NCI-H2227 (cell line): ENCODE results near the gene CERS4.
"Not testable (repeated sequence)": the region's sequence is repeated elsewhere in the genome, so short reads cannot be mapped to it uniquely, and the experiment has no call there.

Experiments
- DNase-seq: peaks from one replicate; lab custom pipeline; 2025; ENCODE audit not compliant: unreplicated experiment; lab: John Stamatoyannopoulos, UW

Gene CERS4, protein sequence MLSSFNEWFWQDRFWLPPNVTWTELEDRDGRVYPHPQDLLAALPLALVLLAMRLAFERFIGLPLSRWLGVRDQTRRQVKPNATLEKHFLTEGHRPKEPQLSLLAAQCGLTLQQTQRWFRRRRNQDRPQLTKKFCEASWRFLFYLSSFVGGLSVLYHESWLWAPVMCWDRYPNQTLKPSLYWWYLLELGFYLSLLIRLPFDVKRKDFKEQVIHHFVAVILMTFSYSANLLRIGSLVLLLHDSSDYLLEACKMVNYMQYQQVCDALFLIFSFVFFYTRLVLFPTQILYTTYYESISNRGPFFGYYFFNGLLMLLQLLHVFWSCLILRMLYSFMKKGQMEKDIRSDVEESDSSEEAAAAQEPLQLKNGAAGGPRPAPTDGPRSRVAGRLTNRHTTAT

DNA sequence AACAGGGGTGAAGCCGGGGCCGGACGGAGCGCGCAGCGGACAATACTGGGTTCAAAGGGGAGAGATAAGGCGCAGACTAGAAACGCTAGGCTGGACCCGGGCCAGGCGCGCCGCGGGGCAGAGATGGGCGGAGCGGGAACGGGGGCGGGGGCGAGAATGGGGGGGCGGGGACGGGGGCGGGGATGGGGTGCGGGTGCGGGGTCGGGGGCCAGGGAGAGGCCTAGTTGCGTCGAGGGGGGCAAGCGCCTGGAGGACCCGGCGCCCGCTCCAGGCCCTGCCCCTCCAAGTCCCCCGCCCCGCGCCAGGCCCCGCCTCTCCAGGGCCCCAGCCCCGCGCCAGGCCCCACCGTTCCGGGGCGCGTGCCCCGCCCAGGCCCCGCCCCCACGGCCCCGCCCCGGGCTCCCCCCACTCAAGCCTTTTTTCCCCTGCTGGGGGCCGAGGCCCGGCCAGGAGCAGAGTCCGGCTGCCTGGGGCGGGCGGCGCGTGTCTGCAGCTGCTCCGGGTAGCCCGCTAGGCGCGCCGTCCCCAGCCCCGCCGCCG, at the start of gene CERS4:
TSS of gene CERS4 (plus strand) at position 449 of the 540 bp plus-strand sequence. CDS start 41,707 bp downstream, outside the sequence.
- peak; percentile 71 for DNase-seq

DNA sequence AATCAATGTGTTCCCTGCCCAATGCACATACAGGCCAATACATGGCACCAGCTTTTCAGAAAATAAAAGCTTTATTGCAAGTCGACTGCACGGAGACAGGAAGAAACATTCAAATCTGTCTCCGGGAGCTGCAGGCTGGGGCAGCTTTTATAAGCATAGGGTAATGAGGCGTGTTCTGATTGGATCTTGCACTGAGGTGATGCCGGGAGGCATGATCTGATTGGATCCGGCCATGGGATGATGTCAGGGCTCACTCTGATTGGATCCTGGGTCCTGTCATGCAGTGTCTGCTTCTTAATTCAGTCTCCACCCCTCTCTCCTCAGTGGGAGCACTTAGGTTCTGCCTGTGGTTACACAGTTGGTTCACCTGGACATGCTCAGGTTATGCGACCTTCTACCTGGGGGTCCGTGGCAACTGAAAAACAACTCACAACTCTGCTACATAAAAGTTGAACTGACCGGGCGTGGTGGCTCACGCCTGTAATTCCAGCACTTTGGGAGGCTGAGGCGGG, 48.0 kb upstream of the CERS4 start:
- peak; percentile 42 for DNase-seq

GRCh38 chr19:8163759-8164158, 45.4 kb upstream of the CERS4 start:
- DNase-seq: no peak

GRCh38 chr19:8167985-8168384, 41.2 kb upstream of the CERS4 start:
- no peak for DNase-seq

DNA sequence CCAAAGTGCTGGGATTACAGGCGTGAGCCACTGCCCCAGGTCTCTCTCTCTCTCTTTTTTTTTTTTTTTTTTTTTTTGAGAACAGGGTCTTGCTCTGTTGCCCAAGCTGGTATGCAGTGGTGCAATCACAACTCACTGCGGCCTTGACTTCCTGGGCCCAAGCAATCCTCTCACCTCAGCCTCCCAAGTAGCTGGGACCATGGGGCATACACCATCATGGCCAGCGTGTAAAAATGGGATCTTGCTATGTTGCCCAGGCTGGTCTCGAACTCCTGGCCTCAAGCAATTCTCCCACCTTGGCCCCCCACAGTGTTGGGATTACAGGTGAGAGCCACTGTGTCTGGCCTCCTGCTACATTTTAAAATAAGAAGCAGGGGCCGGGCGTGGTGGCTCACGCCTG, 40.6 kb upstream of the CERS4 start:
- no peak for DNase-seq

DNA sequence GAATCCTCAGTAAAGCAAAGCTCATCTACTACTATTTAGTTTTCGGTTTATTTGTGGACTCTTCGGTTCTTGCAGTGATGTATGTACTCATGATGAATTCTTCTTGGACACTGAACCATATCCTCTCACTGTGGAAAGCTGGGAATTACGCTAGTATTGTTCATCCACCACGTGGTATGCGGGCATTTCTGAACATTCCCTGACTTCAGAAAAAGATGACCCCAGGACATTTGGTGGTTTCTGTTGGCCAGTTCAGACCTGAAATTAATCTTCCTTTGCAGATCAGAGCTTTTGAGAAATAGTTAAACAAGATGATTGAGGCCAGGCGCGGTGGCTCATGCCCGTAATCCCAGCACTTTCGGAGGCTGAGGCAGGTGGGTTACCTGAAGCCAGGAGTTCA, 34.5 kb upstream of the CERS4 start:
- DNase-seq: no peak

GRCh38 chr19:8180018-8180417, 29.2 kb upstream of the CERS4 start:
- DNase-seq: no peak

DNA sequence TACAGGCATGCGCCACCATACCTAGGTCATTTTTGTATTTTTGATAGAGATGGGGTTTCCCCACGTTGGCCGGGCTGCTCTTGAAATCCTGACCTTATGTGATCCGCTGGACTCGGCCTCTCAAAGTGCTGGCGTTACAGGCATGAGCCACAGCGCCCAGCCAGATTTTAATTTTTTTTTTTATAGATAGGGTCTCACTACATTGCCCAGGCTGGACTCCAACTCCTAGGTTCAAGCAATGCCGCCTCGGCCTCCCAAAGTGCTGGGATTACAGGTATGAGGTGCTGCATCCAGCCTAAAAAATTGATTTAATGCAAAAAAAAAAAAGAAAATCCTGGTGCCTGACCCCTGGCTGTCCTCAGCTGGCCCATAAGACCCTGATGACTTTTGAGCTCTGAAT, 24.9 kb upstream of the CERS4 start:
- DNase-seq: no peak

DNA sequence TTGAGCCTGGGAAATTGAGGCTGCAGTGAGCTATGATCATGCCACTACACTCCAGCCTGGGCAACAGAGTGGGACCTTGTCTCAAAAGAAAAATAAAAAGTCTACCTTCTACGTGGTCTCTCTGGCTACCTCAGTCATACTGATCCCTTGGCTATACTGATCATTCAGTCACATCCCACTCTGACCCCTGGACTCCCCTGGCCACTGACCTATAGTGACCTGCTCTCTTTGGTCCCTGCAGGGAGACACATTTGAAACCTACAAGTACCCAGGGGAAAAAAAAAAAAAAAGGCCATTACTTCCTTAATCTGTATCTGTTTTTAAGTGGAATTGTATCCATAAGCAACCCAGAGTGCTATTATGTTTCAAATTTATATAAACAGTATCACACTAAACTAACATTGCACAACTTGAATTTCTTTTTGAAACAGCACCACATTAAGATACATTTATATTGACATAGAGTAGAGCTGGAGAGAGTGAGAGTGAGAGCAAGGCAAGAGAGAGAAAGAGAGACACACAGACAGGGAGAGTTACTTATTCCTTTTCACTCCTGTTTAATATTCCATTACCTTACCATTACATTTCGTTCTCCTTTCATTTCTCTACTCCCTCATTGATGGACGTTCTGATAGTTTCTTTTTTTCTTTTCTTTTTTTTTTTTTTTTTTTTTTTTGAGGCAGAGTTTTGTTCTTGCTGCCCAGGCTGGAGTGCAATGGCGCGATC, 23.7 kb upstream of the CERS4 start:
- DNase-seq: no peak

GRCh38 chr19:8192221-8192820, 16.8 kb upstream of the CERS4 start:
- no peak for DNase-seq

DNA sequence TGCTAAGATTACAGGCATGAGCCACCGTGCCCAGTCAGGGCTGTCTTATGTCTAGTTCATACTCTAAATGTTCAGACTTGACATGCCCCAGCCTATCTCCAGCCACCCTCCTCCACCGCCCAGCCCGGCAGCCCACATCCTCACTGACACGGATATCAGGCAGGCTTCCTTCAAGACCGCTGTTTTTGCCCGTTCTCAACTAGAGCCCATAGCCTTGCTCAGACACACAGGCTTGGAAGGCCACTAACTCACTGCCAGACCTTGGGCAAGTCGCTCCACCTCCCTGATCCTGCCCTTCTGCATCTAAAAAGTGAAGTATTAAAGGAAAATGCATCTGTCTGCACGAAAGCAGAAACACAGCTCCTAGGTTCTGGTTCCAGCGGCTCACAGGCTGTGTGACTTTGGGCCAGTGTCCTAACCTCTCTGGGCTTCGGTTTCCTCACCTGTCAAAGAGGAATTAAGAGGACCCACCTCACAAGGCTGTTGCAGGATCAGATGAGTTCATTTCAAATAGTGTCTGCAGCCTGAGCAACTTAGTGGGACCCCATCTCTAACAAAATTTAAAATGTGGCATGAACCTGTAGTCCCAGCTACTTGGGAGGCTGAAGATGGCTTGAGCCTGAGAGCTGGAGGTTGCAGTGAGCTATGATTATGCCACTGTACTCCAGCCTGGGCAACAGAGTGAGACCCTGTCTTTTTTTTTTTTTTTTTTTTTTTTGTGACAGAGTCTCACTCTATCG, 14.5 kb upstream of the CERS4 start:
- no peak for DNase-seq

GRCh38 chr19:8196271-8196927, 12.8 kb upstream of the CERS4 start:
- DNase-seq: no peak

GRCh38 chr19:8203288-8204120, 5.7 kb upstream of the CERS4 start:
- not testable (repeated sequence) for DNase-seq

DNA sequence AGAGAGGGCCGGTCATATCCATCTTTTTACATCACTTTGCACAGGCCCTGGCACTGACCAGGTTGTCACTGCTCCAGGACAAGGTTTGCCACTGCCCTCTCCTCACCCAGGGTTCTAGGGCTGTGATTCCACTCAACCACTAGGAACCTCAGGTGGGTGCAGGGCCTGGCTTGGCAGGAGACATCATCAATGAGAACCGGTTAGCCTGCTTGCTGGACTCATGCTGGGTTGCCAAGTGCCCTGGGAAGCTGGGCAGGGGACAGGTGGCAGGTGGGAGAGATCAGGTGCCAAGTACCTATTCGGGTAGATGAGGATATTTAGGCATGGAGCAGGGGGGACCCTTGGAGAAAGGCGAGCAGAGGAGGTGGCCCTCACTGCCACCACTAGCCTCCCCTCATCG, 4.2 kb upstream of the CERS4 start:
- no peak for DNase-seq

DNA sequence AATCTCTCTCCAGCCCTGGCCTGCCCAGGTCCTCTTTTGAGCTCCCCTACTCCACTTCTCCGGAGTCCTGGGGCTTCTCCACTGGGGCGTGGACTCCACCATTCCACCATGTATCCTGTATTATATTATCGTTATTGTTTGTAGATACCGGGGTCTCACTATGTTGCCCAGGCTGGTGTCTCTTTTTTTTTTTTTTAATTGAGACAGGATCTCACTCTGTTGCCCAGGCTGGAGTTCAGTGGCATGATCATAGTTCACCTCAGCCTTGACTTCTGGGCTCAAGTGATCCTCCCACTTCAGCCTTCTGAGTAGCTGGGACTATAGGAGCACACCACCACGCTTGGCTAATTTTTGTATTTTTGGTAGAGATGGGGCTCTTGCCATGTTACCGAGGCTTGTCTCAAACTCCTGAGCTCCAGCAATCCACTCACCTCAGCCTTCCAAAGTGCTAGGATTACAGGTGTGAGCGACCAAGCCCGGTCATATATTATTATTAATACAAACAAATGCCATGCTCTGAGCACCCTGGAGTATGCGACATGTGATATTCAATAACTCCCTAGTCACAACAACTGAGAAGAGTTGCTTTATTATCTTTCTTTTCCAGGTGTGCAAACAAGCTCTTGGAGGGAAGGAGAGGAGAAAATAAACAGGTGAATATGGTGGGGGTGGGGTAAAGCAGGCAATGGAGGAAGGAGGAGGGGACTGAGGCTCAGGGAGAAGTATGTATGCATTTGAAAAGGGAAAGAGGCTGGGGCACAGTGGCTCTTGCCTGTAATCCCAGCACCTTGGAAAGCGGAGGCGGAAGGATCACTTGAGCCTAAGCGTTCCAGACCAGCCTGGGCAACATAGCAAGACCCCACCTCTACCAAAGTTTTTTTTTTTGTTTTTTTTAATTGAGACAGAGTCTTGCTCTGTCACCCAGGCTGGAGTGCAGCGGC, 2.8 kb upstream of the CERS4 start:
- DNase-seq: no peak

- not testable (repeated sequence) for DNase-seq
These were observed 1.8 kb upstream of the CERS4 start for GRCh38 chr19:8207326-8207725.

DNA sequence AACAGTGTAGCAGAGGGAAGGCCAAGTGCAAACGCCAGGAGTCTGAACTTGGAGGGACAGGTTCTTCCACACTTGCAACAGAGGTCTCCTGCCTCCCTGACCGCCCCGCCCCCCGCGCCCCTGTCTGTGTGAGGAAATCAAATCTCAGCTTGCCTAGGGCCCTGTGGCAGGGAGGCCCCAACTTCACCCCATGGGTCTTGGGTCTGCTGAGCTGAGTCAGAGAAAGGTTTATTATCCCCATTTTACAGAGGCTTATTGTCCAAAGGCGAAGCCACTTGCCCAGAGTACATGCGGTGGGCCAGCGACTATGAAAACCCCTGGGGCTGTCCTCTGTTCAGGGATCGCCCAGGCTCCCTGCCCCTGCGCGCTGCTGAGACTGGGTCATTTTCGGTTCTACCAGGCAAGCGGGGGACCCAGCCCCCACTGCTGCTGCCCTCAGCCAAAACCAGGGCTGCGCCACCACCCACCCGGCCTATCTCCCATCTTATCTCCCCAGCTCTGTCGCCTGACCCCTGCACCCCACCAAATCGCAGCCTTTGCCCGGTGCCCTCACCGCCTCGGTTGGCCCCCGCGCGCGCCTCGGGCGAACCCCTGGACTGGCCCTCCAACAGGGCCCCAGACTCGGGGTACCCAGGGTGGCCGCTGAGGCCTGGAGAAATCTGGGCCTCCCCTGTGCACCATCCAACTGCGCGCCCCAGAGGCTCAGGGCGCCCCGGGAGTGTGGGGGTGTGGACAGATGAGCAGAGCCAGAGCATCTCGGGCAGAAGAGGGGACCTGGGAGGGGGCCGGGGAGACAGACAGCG, 850 bp upstream of the CERS4 start:
- DNase-seq: no peak
